H9 (cell line): ENCODE measurements around the gene MAP6. TPM values are rescaled to one million over a fixed set of nuclear protein-coding genes. Genes with fewer than 3 reads are reported as not detected.

Experiments used
- DNase-seq: peaks from one replicate; pipeline ENCODE4 v3.0.0-alpha.2; 2017
- H2AFZ ChIP-seq: one replicate; pipeline ENCODE4 v1.6.1; 2013; ENCODE audit warnings: mild to moderate bottlenecking, low read length, control low read depth, moderate library complexity
- H2AK5ac ChIP-seq: 2 replicates; pipeline ENCODE4 v1.6.1; 2013; ENCODE audit warnings: low read length, control low read depth, mixed read lengths; ENCODE audit not compliant: insufficient read length
- H2BK120ac ChIP-seq: one replicate; pipeline ENCODE4 v1.6.1; 2013; ENCODE audit warnings: low read depth, mild to moderate bottlenecking, low read length, control low read depth, inconsistent platforms; ENCODE audit not compliant: poor library complexity, severe bottlenecking
- H2BK12ac ChIP-seq: 2 replicates; pipeline ENCODE4 v1.6.1; 2013; ENCODE audit warnings: low read length, control low read depth, mixed read lengths, low read depth; ENCODE audit not compliant: insufficient read length
- H2BK15ac ChIP-seq: 2 replicates; pipeline ENCODE4 v1.6.1; 2013; ENCODE audit warnings: low read depth, low read length, control low read depth
- H2BK20ac ChIP-seq: one replicate; pipeline ENCODE4 v1.6.1; 2013; ENCODE audit warnings: low read depth, mild to moderate bottlenecking, low read length, control low read depth, inconsistent platforms; ENCODE audit not compliant: poor library complexity, severe bottlenecking
- H2BK5ac ChIP-seq: 2 replicates; pipeline ENCODE4 v1.6.1; 2013; ENCODE audit warnings: low read length, control low read depth, mixed read lengths; ENCODE audit not compliant: insufficient read length
- H3K14ac ChIP-seq: 2 replicates; pipeline ENCODE4 v1.6.1; 2013; ENCODE audit warnings: low read length, control low read depth; ENCODE audit not compliant: insufficient read depth
- H3K18ac ChIP-seq: 2 replicates; pipeline ENCODE4 v1.6.1; 2013; ENCODE audit warnings: low read depth, mild to moderate bottlenecking, mixed read lengths, low read length, control low read depth; ENCODE audit not compliant: insufficient read length
- H3K23ac ChIP-seq: 2 replicates; pipeline ENCODE4 v1.6.1; 2013; ENCODE audit warnings: low read length, control low read depth, mixed read lengths, low read depth; ENCODE audit not compliant: insufficient read length
- H3K23me2 ChIP-seq: 2 replicates; pipeline ENCODE4 v1.6.1; 2013; ENCODE audit warnings: low read depth, mild to moderate bottlenecking, mixed read lengths, low read length, control low read depth; ENCODE audit not compliant: insufficient read length, poor library complexity, severe bottlenecking
- H3K27ac ChIP-seq: 2 replicates; pipeline ENCODE4 v1.5.1; 2013; ENCODE audit warnings: low read length, control low read depth, mixed read lengths, low read depth; ENCODE audit not compliant: insufficient read length
- H3K27me3 ChIP-seq: 2 replicates; pipeline ENCODE4 v1.6.1; 2013; ENCODE audit warnings: low read length, control low read depth, inconsistent platforms; ENCODE audit not compliant: insufficient read depth
- H3K4ac ChIP-seq: 2 replicates; pipeline ENCODE4 v1.6.1; 2013; ENCODE audit warnings: low read depth, mild to moderate bottlenecking, control low read depth, inconsistent platforms, low read length, moderate library complexity
- H3K4me1 ChIP-seq: 2 replicates; pipeline ENCODE4 v1.6.1; 2013; ENCODE audit warnings: low read length, control low read depth, inconsistent platforms; ENCODE audit not compliant: insufficient read depth
- H3K4me2 ChIP-seq: 2 replicates; pipeline ENCODE4 v1.6.1; 2013; ENCODE audit warnings: low read length, control low read depth, mixed read lengths; ENCODE audit not compliant: insufficient read length, insufficient read depth
- H3K56ac ChIP-seq: 2 replicates; pipeline ENCODE4 v1.6.1; 2013; ENCODE audit warnings: low read depth, mild to moderate bottlenecking, mixed read lengths, low read length, control low read depth; ENCODE audit not compliant: insufficient read length
- H3K79me1 ChIP-seq: 2 replicates; pipeline ENCODE4 v1.6.1; 2013; ENCODE audit warnings: low read depth, mild to moderate bottlenecking, moderate library complexity, low read length, control low read depth, inconsistent platforms; ENCODE audit not compliant: insufficient read depth, poor library complexity, severe bottlenecking
- H3K79me2 ChIP-seq: 2 replicates; pipeline ENCODE4 v1.6.1; 2013; ENCODE audit warnings: low read length, control low read depth, inconsistent platforms; ENCODE audit not compliant: insufficient read depth
- H3K9ac ChIP-seq: 2 replicates; pipeline ENCODE4 v1.6.1; 2013; ENCODE audit warnings: low read length, control low read depth, mixed read lengths; ENCODE audit not compliant: insufficient read length; ENCODE audit errors: extremely low read depth
- H3K9me3 ChIP-seq: one replicate; pipeline ENCODE4 v1.6.1; 2013; ENCODE audit warnings: low read depth, low read length, inconsistent platforms; ENCODE audit not compliant: control insufficient read depth
- H3T11ph ChIP-seq: one replicate; pipeline ENCODE4 v1.6.1; 2013; ENCODE audit warnings: mild to moderate bottlenecking, low read length, control low read depth, inconsistent platforms
- H4K20me1 ChIP-seq: one replicate; pipeline ENCODE4 v1.6.1; 2013; ENCODE audit not compliant: control insufficient read depth, insufficient read length, insufficient read depth
- H4K5ac ChIP-seq: 2 replicates; pipeline ENCODE4 v1.6.1; 2013; ENCODE audit warnings: low read depth, mild to moderate bottlenecking, mixed read lengths, low read length, control low read depth; ENCODE audit not compliant: insufficient read length
- H4K8ac ChIP-seq: replicated peaks from 2 replicates; pipeline ENCODE4 v1.6.1; 2013; ENCODE audit warnings: low read length, control low read depth, mixed read lengths, low read depth; ENCODE audit not compliant: insufficient read length
- H4K91ac ChIP-seq: 2 replicates; pipeline ENCODE4 v1.6.1; 2013; ENCODE audit warnings: low read depth, mild to moderate bottlenecking, moderate library complexity, mixed read lengths, low read length, control low read depth; ENCODE audit not compliant: insufficient read length
- H3K27ac Mint-ChIP-seq, 3 experiments: 2 replicates in 2 of 3; 3 replicates in 1 of 3; pipeline ENCODE4 v1.8.0; 2020 to 2021; ENCODE audit warnings: mixed read lengths in 3 of 3, mild to moderate bottlenecking in 1 of 3, moderate library complexity in 1 of 3
- H3K27me3 Mint-ChIP-seq: 2 replicates; pipeline ENCODE4 v1.8.0; 2021; ENCODE audit warnings: low read depth, mild to moderate bottlenecking, moderate library complexity, mixed read lengths
- H3K36me3 Mint-ChIP-seq, 3 experiments: 2 replicates in 2 of 3; 3 replicates in 1 of 3; pipeline ENCODE4 v1.8.0; 2020 to 2021; ENCODE audit warnings: low read depth in 3 of 3, mixed read lengths in 3 of 3; ENCODE audit not compliant: insufficient read depth in 1 of 3
- H3K4me1 Mint-ChIP-seq, 2 experiments: 2 replicates each; pipeline ENCODE4 v1.8.0; 2020; ENCODE audit warnings: mixed read lengths in 2 of 2
- H3K4me3 Mint-ChIP-seq, 2 experiments: 2 replicates in 1 of 2; 3 replicates in 1 of 2; pipeline ENCODE4 v1.8.0; 2020 to 2021; ENCODE audit warnings: mild to moderate bottlenecking in 2 of 2, mixed read lengths in 2 of 2, moderate library complexity in 1 of 2
- H3K9me3 Mint-ChIP-seq, 2 experiments: 2 replicates in 1 of 2; 3 replicates in 1 of 2; pipeline ENCODE4 v1.8.0; 2020; ENCODE audit warnings: mild to moderate bottlenecking in 2 of 2, mixed read lengths in 2 of 2, moderate library complexity in 1 of 2
- CTCF ChIP-seq: fragments of 200-600 bp; sonication (generic); conservative IDR thresholded peaks from 3 replicates; pipeline ENCODE4 v1.8.0; 2021; ENCODE audit warnings: antibody characterized with exemption, mild to moderate bottlenecking
- WGBS: extraction: QIAGEN DNeasy Blood & Tissue Kit; methylation state at CpG from one replicate; pipeline ENCODE4 v1.1.7; 2013; ENCODE audit warnings: missing lambda C conversion rate, low lambda C conversion rate, mixed read lengths; ENCODE audit not compliant: insufficient read length; ENCODE audit errors: extremely low coverage; 5-methylcytosine and 5-hydroxymethylcytosine counted together
- total RNA-seq: library from RNA; stranded (reverse); gene quantifications from 2 replicates; pipeline ENCODE4 v1.2.1, GENCODE V29; 2021

MAP6 gene
- total RNA-seq, 1 experiment from 2014 or later, result 0.77 TPM

DNA sequence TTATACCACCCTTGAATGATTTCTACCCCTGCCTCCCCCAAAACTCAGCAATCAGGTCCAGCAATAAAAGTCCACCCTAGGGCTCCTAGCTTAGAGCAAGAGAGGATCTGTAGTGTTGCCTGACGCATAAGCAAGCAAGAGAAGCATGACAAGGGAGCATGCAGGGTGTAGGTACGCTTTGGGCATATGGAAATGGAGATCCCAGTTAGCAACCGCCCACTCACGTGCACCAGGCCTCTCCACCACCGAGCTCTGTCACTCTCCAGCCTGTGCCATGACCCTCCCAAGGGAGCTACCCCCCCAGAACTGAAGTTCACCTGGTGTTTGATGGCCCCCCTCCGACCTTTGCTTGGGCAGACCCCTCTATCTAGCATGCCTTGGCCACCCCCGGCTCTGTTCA lies 67.3 kb downstream of the MAP6 start:
- no peak for DNase-seq
- Histone ChIP-seq H2BK20ac (no peak overlapping the region), H3K79me2 (no peaks in the 10 kb centered on the region), H3K9me3 (no peaks in the 10 kb centered on the region), H3K14ac (no peak overlapping the region; the same call in 1 of the 2 replicates), H3K4ac (no peak overlapping the region), H3K27me3 (no peaks in the 10 kb centered on the region), H2BK5ac (no peak overlapping the region), H4K8ac (no peak overlapping the region), H4K91ac (no peak overlapping the region), H3K79me1 (no peaks in the 10 kb centered on the region), H2AFZ (no peak overlapping the region), H3K4me2 (no peak overlapping the region), H3K23me2 (no peaks in the 10 kb centered on the region), H4K20me1 (no peaks in the 10 kb centered on the region), H2BK120ac (no peak overlapping the region), H3K27ac (no peak overlapping the region), H2BK12ac (no peak overlapping the region), H4K5ac (no peak overlapping the region), H2AK5ac (no peak overlapping the region), H3K56ac (no peak overlapping the region), H3K18ac (no peak overlapping the region), H3K23ac (no peak overlapping the region), H3K4me1 (peaks cover 2% of the 10 kb centered on the region; the same call in 1 of the 2 replicates), H2BK15ac (no peak overlapping the region), H3T11ph (no peak overlapping the region), H3K9ac (no peak overlapping the region)
- TF ChIP-seq CTCF, result no peak
- Mint-ChIP-seq H3K9me3 (no peaks in the 10 kb centered on the region), H3K27me3 (peaks cover 15% of the 10 kb centered on the region), H3K36me3 (no peaks in the 10 kb centered on the region; a peak in 1 of 7 replicates), H3K27ac (no peak overlapping the region), H3K4me1 (peaks cover 29 to 34% of the 10 kb centered on the region in 2 experiments), H3K4me3 (no peak overlapping the region)
- WGBS, result no CpG with 5 or more reads among the region's 7 CpGs
